ENCODE measurements around the gene CTBP1. TPM values are rescaled to one million over a fixed set of nuclear protein-coding genes. Genes with fewer than 3 reads are reported as not detected.

The CTBP1 gene
- total and polyA plus RNA-seq, 2 experiments from 2014 or later = 74.0 to 192 TPM

GRCh38 chr4:1215141-1216075 is 33.5 kb downstream of the CTBP1 start (continued):
- no peak for TF ChIP-seq CTCF (conservative IDR thresholded peaks at IDR 0.05; ENCODE audit: low read depth in 2 of 2)
- TF ChIP-seq REST (IDR thresholded peaks at IDR 0.05; ENCODE audit: unreplicated experiment) = no peak
- no peak for TF ChIP-seq POLR2AphosphoS5 (IDR thresholded peaks at IDR 0.05; ENCODE audit: low read depth)
- no peak for TF ChIP-seq NANOG (IDR thresholded peaks at IDR 0.05; ENCODE audit: borderline replicate concordance)
- no peak for TF ChIP-seq STAT1 (IDR thresholded peaks at IDR 0.05; ENCODE audit: unreplicated experiment)
- no peak for TF ChIP-seq EZH2 (IDR thresholded peaks at IDR 0.05; ENCODE audit: low read depth, unreplicated experiment)
- no peak for TF ChIP-seq JUNB (IDR thresholded peaks at IDR 0.05; ENCODE audit: unreplicated experiment)

- Histone ChIP-seq H3K27me3 (ENCODE audit: insufficient read depth) (no peaks in the 10 kb centered on the region), H3K4me2 (no peak overlapping the region), H3K79me2 (replicated peaks; ENCODE audit: insufficient read depth) (no peaks in the 10 kb centered on the region; the same call in 1 of the 2 replicates), H4K20me1 (replicated peaks; ENCODE audit: insufficient read depth) (peaks cover 14% of the 10 kb centered on the region; the same call in 1 of the 2 replicates), H2AFZ (no peak overlapping the region), H3F3A (replicated peaks; ENCODE audit: low read depth) (no peaks in the 10 kb centered on the region), H3K27ac (ENCODE audit: low read depth) (no peak overlapping the region), H3K36me3 (ENCODE audit: insufficient read depth) (no peaks in the 10 kb centered on the region; the same call in 1 of the 2 replicates), H3K4me1 (ENCODE audit: insufficient read depth) (no peaks in the 10 kb centered on the region), H3K9me2 (ENCODE audit: insufficient read depth) (no peaks in the 10 kb centered on the region), H3K4me3 (no peak overlapping the region)
- ATAC-seq (no peak), DNase-seq (ENCODE audit: low spot score) (no peak)
- peaks cover 25% of the 10 kb centered on the region for H3K36me3 Mint-ChIP-seq (ENCODE audit: low read depth)
- no peak overlapping the region for H3K4me3 Mint-ChIP-seq
- peaks cover 3% of the 10 kb centered on the region for H3K27me3 Mint-ChIP-seq (ENCODE audit: insufficient read depth, low read depth, poor library complexity)
- H3K9me3 Mint-ChIP-seq = no peaks in the 10 kb centered on the region
- no peak overlapping the region for H3K27ac Mint-ChIP-seq
- H3K4me1 Mint-ChIP-seq = no peaks in the 10 kb centered on the region; the same call in 2 of the 3 replicates
- TF ChIP-seq CTCF (conservative IDR thresholded peaks at IDR 0.05; ENCODE audit: low read depth in 2 of 2) (no peak), ETS1 (IDR thresholded peaks at IDR 0.05) (no peak), EZH2 (IDR thresholded peaks at IDR 0.05; ENCODE audit: low read depth, unreplicated experiment) (no peak), EZH2phosphoT487 (IDR thresholded peaks at IDR 0.05; ENCODE audit: unreplicated experiment) (no peak), CREB1 (CRISPR knock-in tag; IDR thresholded peaks at IDR 0.05; ENCODE audit: low read depth) (no peak), NANOG (IDR thresholded peaks at IDR 0.05; ENCODE audit: borderline replicate concordance) (no peak), ZNF331 (CRISPR knock-in tag; IDR thresholded peaks at IDR 0.05; ENCODE audit: low read depth) (no peak), ZNF114 (CRISPR knock-in tag; IDR thresholded peaks at IDR 0.05) (no peak)
These were observed 34.5 kb downstream of the CTBP1 start for GRCh38 chr4:1214101-1215095.

Data from GM23338 (cell line).